Neural progenitor cell (in vitro differentiated cells): ENCODE data around the gene TMEM43. TPM values are rescaled to one million over a fixed set of nuclear protein-coding genes. Genes with fewer than 3 reads are reported as not detected.

ENCODE experiments used
- DNase-seq: peaks from one replicate; pipeline ENCODE4 v3.0.0-alpha.2; 2016; ENCODE audit warnings: low spot score
- H2AFZ ChIP-seq: fragments of 200-600 bp; sonication (generic); replicated peaks from 2 replicates; pipeline ENCODE4 v1.6.1; 2016; ENCODE audit warnings: antibody characterized with exemption
- H3F3A ChIP-seq: fragments of 200-600 bp; sonication (generic); 2 replicates; pipeline ENCODE4 v1.6.1; 2016; ENCODE audit warnings: antibody characterized with exemption, low read depth
- H3K27ac ChIP-seq: fragments of 200-600 bp; sonication (generic); 2 replicates; pipeline ENCODE4 v1.5.1; 2016; ENCODE audit warnings: mild to moderate bottlenecking
- H3K27me3 ChIP-seq: fragments of 200-600 bp; sonication (generic); 2 replicates; pipeline ENCODE4 v1.6.1; 2016; ENCODE audit warnings: mild to moderate bottlenecking, moderate library complexity
- H3K36me3 ChIP-seq: fragments of 200-600 bp; sonication (generic); 2 replicates; pipeline ENCODE4 v1.5.1; 2016
- H3K4me1 ChIP-seq: fragments of 200-600 bp; sonication (generic); 2 replicates; pipeline ENCODE4 v1.6.1; 2016; ENCODE audit warnings: mixed run types
- H3K4me2 ChIP-seq: fragments of 200-600 bp; sonication (generic); 2 replicates; pipeline ENCODE4 v1.6.1; 2016
- H3K4me3 ChIP-seq: fragments of 200-600 bp; sonication (generic); 2 replicates; pipeline ENCODE4 v1.5.1; 2016
- H3K79me2 ChIP-seq: fragments of 200-600 bp; sonication (generic); 2 replicates; pipeline ENCODE4 v1.6.1; 2016; ENCODE audit warnings: low read depth
- H3K9ac ChIP-seq: fragments of 200-600 bp; sonication (generic); 2 replicates; pipeline ENCODE4 v1.6.1; 2016
- H3K9me3 ChIP-seq: fragments of 200-600 bp; sonication (generic); 2 replicates; pipeline ENCODE4 v1.5.1; 2016; ENCODE audit warnings: low read depth
- H4K20me1 ChIP-seq: fragments of 200-600 bp; sonication (generic); 2 replicates; pipeline ENCODE4 v1.6.1; 2016; ENCODE audit warnings: low read depth
- H3K27ac Mint-ChIP-seq: 3 replicates; pipeline ENCODE4 v1.8.0; 2021; ENCODE audit warnings: mixed read lengths
- H3K27me3 Mint-ChIP-seq: 2 replicates; pipeline ENCODE4 v1.8.0; 2022; ENCODE audit warnings: low read depth, mild to moderate bottlenecking, inconsistent platforms, moderate library complexity, mixed read lengths; ENCODE audit not compliant: insufficient read depth
- H3K36me3 Mint-ChIP-seq: 3 replicates; pipeline ENCODE4 v1.8.0; 2021; ENCODE audit warnings: mixed read lengths
- H3K4me1 Mint-ChIP-seq: 3 replicates; pipeline ENCODE4 v1.8.0; 2021; ENCODE audit warnings: mixed read lengths
- H3K4me3 Mint-ChIP-seq: 3 replicates; pipeline ENCODE4 v1.8.0; 2021; ENCODE audit warnings: mild to moderate bottlenecking, moderate library complexity, mixed read lengths
- H3K9me3 Mint-ChIP-seq: 3 replicates; pipeline ENCODE4 v1.8.0; 2020; ENCODE audit warnings: mixed read lengths
- CTCF ChIP-seq: fragments of 200-600 bp; sonication (generic); IDR thresholded peaks from 2 replicates; pipeline ENCODE4 v1.5.1; 2017; ENCODE audit warnings: antibody characterized with exemption, mild to moderate bottlenecking
- EZH2 ChIP-seq: fragments of 200-600 bp; sonication (generic); IDR thresholded peaks from 2 replicates; pipeline ENCODE4 v1.6.1; 2017; ENCODE audit warnings: antibody characterized with exemption, mild to moderate bottlenecking, moderate library complexity
- EZH2phosphoT487 ChIP-seq: fragments of 200-600 bp; sonication (generic); IDR thresholded peaks from 2 replicates; pipeline ENCODE4 v1.6.1; 2017; ENCODE audit warnings: antibody characterized with exemption
- total RNA-seq: library from RNA; depleted of rRNA; stranded (reverse); fragments of >200 nt; gene quantifications from 2 replicates; pipeline ENCODE4 v1.2.3, GENCODE V29; 2015; ENCODE audit warnings: low replicate concordance

Gene TMEM43
- total RNA-seq, 1 donor from 2014 or later = 19.7 TPM

- H3K27me3 ChIP-seq = no peaks in the 10 kb centered on the region
- no peaks in the 10 kb centered on the region for H3K9me3 ChIP-seq
- no peaks in the 10 kb centered on the region for H3F3A ChIP-seq
- H3K36me3 ChIP-seq = no peaks in the 10 kb centered on the region
- H4K20me1 ChIP-seq = no peaks in the 10 kb centered on the region
- no peak overlapping the region for H3K4me3 ChIP-seq
- TF ChIP-seq EZH2phosphoT487 = no peak
- Mint-ChIP-seq H3K4me1 (peaks cover 21% of the 10 kb centered on the region), H3K27me3 (peaks cover 2% of the 10 kb centered on the region), H3K27ac (peak overlapping the region; percentile 99), H3K9me3 (no peaks in the 10 kb centered on the region), H3K36me3 (peaks cover 25% of the 10 kb centered on the region), H3K4me3 (peak overlapping the region; percentile 57)
- H3K9ac ChIP-seq = no peak overlapping the region
- no peak overlapping the region for H2AFZ ChIP-seq
- H3K4me1 ChIP-seq = no peaks in the 10 kb centered on the region
- no peaks in the 10 kb centered on the region for H3K79me2 ChIP-seq
- no peak overlapping the region for H3K4me2 ChIP-seq
- no peak overlapping the region for H3K27ac ChIP-seq
- DNase-seq = no peak
These were observed 19.7 kb downstream of the TMEM43 start for GRCh38 chr3:14144423-14145075.

- TF ChIP-seq EZH2phosphoT487 = no peak
- no peak for TF ChIP-seq CTCF
- TF ChIP-seq EZH2 = no peak
These were observed 20.4 kb downstream of the TMEM43 start for GRCh38 chr3:14145236-14145635.

GRCh38 chr3:14145670-14146380, 21.0 kb downstream of the TMEM43 start:
- H2AFZ ChIP-seq = no peak overlapping the region
- Mint-ChIP-seq H3K4me3 (peak overlapping the region; percentile 38), H3K4me1 (peaks cover 21% of the 10 kb centered on the region), H3K27ac (peak overlapping the region; percentile 81), H3K9me3 (no peaks in the 10 kb centered on the region), H3K36me3 (peaks cover 25% of the 10 kb centered on the region), H3K27me3 (peaks cover 4% of the 10 kb centered on the region)
- H3K36me3 ChIP-seq = no peaks in the 10 kb centered on the region
- no peaks in the 10 kb centered on the region for H3F3A ChIP-seq
- H3K27ac ChIP-seq = no peak overlapping the region
- H3K4me1 ChIP-seq = no peaks in the 10 kb centered on the region
- no peaks in the 10 kb centered on the region for H3K9me3 ChIP-seq
- no peak for TF ChIP-seq EZH2
- no peak for TF ChIP-seq CTCF
- TF ChIP-seq EZH2phosphoT487 = no peak
- no peaks in the 10 kb centered on the region for H3K27me3 ChIP-seq
- no peak for DNase-seq
- H3K4me3 ChIP-seq = no peak overlapping the region
- H4K20me1 ChIP-seq = no peaks in the 10 kb centered on the region
- H3K79me2 ChIP-seq = no peaks in the 10 kb centered on the region
- no peak overlapping the region for H3K4me2 ChIP-seq
- no peak overlapping the region for H3K9ac ChIP-seq

More at GRCh38 chr3:14145236-14145635, 20.4 kb downstream of the TMEM43 start:
- Mint-ChIP-seq H3K9me3 (no peaks in the 10 kb centered on the region), H3K36me3 (peaks cover 25% of the 10 kb centered on the region), H3K4me3 (no peak overlapping the region), H3K27me3 (peaks cover 2% of the 10 kb centered on the region), H3K27ac (peak overlapping the region; percentile 96), H3K4me1 (peaks cover 21% of the 10 kb centered on the region)
- no peaks in the 10 kb centered on the region for H3K4me1 ChIP-seq
- H3K4me3 ChIP-seq = no peak overlapping the region
- no peak overlapping the region for H3K9ac ChIP-seq
- no peak overlapping the region for H3K4me2 ChIP-seq
- no peaks in the 10 kb centered on the region for H3K79me2 ChIP-seq
- H3K27ac ChIP-seq = no peak overlapping the region
- H4K20me1 ChIP-seq = no peaks in the 10 kb centered on the region
- no peaks in the 10 kb centered on the region for H3K9me3 ChIP-seq
- no peaks in the 10 kb centered on the region for H3F3A ChIP-seq
- H3K27me3 ChIP-seq = no peaks in the 10 kb centered on the region
- no peak for DNase-seq
- no peak overlapping the region for H2AFZ ChIP-seq
- H3K36me3 ChIP-seq = no peaks in the 10 kb centered on the region
